NCI-H2171 (cell line): Measurements from ENCODE around the gene CACHD1.

Experiments used
- DNase-seq: peaks from one replicate; lab custom pipeline; 2025; lab: John Stamatoyannopoulos, UW

The CACHD1 gene

DNA sequence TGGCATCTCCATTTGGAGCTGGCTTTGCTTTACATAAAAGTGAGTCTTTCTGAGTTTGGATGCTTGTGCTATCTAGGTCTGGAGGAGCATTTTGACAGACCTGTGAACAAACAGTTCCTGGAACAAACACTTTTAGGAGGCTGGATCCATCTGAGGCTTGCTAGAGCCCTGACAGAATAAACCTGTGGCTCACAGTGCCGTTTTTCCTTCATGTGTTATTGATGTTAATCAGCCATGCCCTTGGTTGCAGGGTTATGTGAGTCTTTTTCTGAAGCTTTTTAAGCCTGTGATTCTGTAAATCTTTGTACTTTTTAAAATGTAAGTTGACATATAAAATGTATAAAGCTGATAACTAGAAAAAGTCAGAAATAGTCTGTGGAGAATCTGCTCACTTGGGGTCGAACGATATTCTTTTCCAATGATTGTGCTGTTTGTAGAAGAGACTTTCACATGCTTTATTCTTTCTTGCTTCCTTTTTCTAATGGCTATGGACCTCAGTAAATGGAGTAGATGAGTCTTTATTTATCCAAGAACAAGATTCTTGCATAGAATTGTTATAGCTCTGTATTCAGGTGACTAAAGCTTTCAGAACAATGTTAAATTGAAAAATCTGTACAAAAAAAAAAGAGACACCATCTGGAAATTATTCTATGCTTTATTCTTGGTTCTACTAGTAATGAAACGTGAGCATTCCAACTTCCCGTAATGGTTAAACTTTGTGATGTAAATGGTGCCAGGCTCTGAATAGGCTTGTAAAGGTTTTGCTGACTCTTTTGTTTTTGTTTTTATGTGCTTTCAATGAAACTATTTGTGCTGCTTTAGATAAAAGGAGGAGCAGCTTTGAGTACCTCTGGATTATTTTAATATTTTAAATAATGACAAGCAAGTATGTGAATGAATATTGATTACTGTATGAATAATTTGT is 53.7 kb downstream of the CACHD1 start:
- DNase-seq = no peak

DNA sequence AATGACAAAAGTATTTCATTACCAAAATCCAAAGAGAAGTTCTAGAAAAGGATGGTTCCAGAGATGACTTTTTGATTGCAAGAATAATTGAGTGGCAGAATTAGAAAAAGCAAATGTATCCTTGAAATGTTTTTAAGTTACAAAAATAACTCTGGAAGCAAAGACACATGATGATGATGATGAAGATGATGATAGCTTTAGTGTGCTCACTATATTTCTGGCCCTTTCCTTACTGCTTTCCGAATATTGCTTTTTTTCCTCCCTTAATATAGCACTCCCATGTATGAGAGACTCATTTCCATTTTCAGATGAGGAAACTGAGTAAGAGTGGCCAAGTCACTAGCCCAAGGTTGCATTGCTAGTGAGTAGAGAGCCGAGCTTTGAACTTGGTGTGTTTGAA is 54.7 kb downstream of the CACHD1 start:
- DNase-seq = no peak

DNA sequence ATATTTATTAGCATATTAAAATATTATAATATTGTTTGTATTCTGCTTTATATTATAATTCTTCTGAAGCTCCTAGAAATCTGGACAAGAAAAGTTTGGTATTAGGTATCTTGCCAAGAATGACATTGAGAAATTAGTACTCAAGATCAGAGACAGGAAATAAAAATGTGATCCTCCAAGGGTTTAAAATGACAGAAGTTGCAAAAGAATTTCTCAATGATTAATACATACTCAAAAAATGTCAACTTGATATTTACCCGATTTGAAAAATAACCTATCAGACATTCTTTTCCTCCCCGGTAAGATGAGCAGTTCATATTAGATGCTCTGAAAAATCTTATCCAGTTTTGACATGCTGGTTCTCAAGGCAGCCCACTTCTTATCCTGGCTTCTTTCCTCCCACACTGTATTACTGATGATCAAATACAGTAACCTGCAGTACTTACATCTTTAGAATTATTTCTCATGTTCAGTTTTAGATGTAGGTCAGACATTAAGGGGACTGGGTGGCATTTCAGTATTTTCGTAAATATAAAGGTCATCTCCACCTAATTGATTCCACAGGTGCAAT is 55.3 kb downstream of the CACHD1 start:
- DNase-seq = no peak

DNA sequence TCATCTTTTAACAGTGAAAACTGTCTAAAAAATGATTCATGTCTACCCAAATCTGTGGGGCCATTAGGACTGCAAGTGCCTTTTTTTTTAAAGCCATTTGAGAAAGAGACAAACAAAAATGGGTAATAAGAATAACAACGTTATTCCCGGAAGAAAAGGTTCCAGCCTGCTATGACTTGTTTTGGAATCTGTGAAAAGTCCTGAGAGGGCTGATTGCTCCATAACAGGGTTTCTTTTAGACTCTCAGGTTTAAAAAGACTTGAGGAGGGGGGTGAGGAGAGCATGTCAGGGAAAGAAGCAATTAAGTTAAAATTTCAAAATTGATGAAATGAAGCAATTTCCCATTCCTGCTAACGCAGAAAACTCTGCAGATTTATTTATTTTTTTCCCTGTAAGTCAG is 56.4 kb downstream of the CACHD1 start:
- DNase-seq = no peak

DNA sequence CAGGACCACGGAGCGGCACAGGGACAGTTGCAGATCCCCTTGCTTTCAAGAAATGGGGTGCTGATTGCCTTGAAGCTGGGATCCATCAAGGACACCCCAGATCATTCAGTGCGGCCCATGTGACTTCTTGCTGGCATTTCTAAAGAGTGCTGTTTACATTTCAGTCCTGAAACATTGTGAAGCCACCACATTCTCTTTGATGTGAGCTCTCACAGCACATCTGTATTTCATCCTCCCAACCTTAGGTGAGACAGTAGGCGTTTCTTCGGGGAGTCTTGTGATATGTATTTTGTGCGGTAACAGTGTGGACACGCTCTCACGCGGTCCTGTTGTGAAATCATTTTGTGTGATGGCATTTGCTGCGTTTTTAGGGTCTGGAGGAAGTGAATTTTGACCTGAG is 57.2 kb downstream of the CACHD1 start:
- DNase-seq = no peak

DNA sequence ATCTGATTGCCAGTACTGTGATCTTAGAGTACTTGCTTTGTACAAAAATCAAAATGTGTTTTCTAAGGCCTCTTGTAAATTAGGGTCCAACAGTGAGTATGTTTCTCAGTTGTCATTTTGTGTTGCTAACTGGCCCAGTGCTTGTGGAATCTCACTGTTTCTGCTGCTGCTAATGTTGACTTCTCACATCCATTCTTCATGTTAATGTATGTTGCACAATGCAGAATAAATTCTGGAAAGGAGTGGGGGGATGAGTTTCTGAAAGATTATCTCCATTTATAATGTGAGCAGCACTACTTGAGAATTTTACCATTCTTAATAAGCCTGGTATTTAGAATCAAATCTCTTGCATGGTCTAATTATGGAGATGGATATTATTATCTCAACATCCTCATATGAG is 57.9 kb downstream of the CACHD1 start:
- no peak for DNase-seq

DNA sequence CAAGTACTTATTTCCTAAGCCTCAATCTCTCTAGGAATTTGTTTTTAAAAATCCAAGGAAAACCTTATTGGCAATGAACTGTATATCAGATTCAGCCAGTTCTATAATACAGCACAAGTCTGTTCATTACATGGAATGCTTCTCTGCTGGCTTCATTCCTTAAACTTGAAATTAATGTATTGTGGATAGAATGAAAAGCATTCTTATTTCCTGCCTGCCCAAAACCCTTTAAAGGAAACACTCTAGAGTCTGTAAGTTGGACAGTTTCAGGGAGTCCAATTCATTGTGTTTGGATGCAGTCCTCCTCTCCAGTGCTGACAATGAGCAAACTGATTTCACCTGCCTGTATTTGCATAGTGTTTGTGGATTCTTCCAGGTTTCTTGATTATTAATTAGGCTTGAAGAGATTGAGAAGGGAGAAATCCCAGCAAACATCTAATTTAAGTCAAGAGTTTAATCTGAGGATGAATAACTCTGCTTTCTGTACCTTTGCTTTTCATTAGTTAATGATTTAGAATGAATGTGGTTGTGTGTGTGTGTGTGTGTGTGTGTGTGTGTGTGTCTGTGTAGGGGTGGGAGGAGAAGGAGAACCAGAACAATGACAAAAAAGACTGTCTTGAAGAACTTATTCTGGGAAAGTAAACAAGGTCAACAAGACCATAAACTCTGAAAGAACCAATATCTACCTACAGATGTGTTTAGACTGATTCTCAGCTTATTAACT is 61.2 kb downstream of the CACHD1 start:
- no peak for DNase-seq

DNA sequence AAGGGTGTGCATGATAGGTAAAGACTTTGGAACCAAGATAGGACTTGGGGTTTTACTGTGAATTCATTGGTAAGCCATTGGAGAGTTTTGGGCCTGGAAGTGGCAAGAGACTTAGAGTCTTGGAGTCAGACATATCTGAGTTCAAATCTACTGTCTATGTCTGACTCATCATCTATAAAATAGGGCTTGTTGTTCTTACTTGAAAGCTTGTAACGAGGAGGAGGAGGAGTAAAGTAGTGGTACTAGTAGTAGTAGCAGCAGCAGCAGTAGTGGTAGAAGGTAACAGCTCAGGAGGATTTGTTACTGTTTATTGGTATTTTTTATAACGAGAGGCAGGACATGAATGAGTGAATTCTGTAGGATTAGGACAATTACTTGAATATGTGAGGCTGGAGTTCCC is 62.7 kb downstream of the CACHD1 start:
- no peak for DNase-seq

DNA sequence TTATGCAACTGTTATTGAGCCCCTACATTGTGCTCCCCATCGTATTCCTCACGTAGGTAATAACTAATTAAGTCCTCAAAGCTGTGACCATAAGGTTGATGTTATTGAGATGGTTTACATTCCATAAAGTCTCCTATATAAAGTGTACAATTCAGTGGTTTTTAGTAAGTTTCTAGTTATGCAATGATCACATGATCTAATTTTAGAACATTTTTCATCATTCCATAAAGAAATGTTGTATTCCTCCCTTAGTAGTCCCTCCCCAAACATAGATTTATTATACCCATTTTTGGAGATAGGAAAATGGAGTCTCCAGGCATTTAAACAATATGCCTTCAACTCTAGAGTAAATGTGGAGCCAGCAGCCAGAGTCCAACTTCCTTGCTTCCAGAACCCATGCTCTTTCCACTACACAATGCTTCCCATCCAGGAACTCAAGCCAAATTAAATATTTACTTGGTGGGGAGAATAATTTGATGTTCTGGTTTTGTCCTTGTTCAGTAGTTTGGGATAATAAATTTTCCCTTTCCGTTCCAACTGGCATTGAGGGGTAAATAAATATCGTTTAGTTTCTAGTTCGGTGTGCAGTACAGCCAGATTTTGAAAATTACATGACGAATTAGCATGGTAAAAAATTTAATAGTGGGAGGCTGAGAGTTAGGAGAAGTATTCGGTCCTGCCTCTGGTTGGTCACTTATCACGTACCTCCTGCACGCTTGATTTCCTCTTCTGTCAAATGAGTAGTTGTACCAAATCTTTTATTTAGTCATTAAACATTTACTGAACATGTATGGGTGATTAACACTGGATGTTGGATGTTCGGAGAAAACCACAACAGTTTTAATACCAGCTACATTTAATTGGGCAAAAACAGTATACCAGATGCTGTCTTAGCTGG is 66.3 kb downstream of the CACHD1 start:
- no peak for DNase-seq

DNA sequence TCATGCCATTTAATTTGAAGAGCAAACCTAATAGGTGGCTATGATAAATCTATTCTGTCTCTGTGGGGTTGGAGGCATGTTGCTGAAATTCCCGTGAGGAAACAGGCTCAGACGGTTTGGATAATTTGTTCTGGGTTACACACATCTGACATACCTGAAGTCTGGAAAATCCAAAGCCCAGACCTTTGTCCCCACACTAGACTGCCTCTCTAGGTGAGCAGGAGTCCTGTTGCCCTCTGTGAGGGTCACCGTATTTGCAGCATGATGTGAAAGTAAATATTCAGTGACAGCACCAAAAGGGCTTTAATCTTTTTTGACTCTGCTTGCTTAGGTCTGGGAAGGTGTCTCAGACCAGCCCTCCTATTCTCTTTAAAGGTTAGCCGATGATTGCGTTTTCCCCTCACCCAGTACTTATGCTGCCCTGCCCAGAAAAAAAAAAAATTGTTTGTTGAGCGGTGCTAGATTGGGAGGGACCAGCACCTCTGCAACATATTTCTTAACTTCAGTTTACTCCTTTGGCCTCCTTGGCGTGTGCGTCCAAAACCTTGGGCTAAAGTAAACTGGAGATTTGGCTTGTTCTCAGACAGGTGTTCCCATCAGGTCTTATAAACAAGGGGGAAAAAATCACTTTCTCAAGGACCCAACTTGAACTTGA is 67.0 kb downstream of the CACHD1 start:
- no peak for DNase-seq

DNA sequence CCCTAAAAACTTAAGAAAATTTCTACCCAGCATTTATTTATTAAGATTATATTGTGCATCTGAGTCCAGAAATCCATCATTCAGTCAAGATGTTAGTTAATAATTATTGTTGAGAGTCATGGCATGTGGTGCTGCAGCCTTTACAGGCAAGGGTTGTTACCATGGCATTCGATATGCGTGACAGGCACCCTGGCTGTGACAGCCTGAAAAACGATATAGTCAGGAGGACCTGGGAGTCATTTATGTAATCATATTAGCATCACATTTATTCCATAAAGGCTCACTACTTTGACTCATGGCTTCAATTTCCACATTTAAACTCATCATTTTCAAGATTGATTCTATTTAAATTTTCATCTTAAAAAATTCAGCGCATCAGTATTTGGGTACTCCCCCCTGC is 68.0 kb downstream of the CACHD1 start:
- DNase-seq = peak; percentile 44

DNA sequence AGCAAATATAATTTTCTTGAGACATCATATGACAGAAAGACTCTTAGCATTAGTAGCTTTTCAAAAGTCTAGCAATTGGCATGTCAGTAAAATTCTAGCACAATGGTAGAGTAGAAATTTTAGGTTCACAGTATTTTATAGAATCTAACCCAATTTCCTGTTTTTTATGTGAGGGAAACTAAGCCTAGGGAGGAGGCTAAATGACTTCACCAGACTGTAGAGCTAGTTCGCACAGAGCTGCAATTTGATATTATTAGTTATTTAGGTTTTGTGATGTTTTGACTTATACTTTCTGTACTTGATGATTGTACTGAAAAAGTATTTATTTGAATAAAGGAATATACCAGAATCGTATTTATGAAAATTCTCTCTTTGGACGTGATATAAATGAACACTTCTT is 68.5 kb downstream of the CACHD1 start:
- no peak for DNase-seq

DNA sequence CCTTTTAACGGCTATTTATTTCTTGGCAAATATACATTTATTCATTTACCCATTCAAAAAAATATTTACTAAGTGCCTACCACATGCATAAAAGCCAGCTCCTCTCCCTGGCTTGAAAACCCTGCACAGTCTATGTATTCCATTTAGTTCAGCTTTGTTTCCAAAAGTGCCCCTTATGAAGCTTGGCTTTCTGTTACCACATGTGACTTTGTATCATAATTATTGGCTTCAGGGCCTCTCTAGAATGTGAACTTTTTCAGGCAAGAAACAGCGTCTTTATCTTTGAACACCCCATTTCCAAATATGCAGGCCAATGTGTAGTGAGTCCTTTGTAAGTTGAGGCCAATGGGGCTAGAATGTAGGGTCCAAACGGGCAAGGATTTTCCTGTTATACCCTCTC is 69.4 kb downstream of the CACHD1 start:
- DNase-seq = no peak

DNA sequence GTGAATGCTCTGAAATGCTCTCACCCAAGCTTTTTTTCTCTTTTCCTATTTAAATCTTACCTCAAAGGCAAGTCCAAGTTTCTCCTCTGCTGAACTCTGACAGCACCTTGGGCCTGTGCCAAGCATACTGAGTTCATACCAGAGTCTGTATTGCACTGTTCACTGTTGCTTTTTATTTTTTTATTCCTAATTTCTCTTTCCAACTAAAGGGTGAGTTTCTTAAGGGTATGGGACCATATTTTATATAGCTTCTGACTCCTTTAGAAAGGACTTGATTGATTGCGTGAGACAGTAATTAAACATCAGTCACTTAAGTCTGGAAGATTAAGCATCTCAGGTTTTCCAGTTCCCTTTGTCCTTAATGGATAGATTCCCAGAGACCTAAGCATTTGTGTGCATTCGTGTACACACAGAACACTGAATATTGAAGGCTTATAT is 69.9 kb downstream of the CACHD1 start:
- DNase-seq = peak; percentile 28

DNA sequence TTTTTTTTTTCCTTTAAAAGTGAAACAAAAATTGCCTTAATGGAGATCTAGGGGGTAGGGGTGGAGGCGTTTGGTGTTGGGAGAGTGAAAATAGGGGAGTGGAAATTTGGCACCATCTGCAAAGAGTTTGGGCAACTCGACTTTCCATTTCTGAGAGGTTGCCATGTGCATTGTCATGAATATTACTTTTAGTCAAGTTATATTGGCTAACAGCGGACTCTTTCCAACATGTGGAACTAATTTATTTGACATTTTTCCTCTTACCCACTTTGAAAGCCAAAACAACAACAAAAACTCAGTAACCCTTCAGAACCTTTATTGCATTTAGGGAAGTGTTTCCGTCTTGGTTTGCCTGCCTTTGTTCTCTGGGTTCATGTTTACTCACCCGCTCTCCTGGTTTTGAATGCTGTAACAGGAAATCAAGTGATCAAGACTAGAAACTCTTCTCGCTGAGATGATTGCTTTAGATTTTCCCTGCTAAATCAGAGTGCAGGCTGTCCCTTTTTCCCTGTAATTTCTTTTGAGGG is 70.4 kb downstream of the CACHD1 start:
- no peak for DNase-seq

DNA sequence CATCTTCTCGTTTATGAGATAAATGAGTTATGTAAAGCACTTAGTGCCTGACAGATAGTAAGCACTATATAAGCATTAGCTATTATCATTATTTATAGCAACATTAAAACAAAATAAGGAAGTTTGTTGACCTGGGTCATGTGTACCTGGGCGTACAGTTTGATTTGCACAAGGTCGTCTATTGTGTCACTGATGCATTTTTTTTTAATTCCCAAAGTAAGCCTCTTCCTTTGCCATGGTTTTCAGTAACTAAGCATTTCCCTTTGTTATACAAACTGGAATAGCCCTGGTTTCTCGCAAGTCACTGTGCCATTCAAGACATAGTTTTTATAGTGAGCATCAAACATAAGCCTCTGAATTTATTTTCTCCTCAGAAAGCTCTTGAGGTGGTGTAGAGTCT is 72.2 kb downstream of the CACHD1 start:
- no peak for DNase-seq

DNA sequence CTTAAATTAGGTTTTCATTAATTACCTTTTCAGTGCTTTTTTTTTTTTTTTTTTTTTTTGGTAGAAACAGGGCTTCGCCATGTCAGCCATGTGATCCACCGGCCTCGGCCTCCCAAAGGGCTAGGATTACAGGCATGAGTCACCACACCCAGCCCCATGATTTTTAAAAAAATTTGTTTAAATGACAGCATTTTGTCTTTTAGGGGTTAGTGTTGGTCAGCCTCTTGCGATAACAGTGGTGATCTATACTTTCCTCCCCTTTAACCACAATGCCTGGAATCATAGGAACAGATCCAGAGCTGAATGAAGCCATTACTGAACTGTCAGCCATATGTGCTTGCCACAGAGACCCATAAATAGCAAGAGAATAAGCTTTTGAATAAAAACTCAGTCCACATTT is 73.9 kb downstream of the CACHD1 start:
- no peak for DNase-seq

DNA sequence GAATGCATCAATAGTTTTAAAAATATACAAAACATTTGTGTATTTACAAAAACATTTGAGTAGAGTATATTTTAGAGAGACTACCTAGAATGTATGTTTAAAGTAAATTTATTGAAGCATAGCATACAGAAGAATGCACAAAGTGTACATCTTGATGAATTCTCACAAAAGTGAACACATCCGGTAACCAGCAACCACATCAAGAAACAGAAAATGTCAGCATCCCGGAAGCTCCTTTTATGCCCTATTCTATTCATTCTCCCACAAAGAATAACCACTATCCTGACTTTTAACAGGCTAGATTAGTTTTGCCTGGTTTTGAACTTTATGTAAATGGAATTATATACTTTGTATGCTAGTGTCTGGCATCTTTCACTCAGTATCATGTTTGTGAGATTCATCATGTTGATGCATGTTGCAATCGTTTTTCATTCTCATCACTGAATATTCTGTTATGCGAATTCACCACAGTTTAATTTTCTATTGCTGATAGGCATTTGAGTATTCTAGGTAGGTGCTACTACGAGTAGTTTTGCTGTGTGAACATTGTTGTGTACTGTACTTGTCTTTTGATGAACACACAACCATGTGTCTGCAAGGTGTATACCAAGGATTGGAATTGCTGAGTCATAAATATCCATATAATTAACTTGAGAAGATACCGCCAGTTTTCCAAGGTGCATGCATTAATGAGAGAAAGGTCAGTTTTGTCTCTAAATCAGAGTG is 75.4 kb downstream of the CACHD1 start:
- DNase-seq = no peak

DNA sequence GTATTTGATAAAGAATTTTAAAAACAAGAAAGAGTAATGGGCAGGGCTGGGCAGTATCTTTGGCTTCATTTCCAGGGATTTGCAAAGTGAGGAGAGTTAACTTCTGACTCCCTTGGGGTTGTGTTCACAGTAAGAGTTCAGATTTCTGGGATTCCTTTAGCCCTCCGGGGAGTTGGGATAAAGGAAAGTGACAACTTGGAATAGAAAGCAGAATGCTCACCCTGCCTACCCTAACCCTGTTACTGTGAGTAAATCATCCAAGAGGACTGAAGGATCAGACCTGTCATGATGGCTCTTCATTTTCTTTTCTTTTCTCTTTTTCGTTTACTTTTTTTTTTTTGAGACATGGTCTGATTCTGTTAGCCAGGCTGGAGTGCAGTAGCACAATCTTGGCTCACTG is 76.1 kb downstream of the CACHD1 start:
- no peak for DNase-seq

DNA sequence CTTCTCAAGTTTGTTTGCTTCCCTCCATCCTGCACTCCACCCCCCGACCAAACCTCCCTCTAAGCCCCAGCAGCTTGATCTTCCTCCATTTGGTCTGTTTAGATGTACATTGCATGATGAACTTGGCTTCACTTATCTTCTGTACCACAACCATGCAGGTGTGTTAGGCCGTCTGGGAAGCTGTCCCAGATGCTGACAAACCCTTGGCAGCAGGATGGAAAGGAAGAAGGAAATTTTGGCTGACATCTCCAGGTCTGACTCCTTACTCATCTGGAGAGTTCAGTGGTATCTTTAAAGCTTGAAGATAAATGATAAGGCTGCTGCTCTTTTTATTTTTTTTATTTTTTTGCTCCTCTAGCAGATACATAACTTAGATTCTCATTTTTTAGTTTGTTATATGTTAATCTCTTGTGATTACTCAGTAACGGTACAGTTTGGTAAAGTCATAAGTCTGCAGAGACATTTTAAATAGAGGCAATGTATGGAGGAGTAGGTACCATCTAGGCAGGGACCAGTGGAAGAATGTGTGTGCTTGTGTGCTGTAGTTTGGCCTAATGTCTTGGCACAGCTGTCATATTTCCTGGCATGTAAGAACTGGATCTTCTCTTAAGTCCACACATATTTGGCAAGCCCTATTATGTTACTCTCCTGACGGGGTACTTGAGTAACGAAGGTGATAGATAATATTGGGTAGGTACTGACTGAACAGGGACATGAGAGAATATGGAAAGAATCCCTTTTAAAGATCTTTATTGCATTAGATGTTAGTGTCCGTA is 79.7 kb downstream of the CACHD1 start:
- no peak for DNase-seq
